Measurements from ENCODE around the gene PDCD7. TPM values are rescaled to one million over a fixed set of nuclear protein-coding genes. Genes with fewer than 3 reads are reported as not detected.
A peak's percentile ranks its signal among the peaks of the same experiment; 100 is the strongest.

Gene PDCD7
- total and polyA plus RNA-seq, 2 of the 13 experiments (the other 11 are each of a cell fraction or from before 2014, with no cell fraction given), result 10.1 to 14.7 TPM

DNA sequence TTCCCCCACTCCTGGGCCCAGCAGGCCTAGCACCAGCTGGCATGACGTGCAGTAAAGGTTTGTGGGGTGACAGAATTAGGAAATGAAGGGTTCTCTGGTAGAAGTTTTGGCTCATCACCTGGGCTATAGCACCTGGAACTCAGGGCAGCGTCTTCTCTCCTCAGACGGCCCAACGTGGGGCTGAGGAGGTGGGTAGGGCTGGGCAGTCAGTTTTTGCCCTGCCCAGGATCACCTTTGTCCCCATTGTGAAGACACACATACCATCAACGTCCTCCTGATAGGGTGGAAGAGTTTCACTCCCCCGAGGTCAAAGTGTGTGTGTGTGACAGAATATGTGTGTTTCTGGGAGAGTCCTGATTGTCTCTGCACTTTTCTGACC lies 45.0 kb downstream of the PDCD7 start (continued):
- TF ChIP-seq, protein P1, sequence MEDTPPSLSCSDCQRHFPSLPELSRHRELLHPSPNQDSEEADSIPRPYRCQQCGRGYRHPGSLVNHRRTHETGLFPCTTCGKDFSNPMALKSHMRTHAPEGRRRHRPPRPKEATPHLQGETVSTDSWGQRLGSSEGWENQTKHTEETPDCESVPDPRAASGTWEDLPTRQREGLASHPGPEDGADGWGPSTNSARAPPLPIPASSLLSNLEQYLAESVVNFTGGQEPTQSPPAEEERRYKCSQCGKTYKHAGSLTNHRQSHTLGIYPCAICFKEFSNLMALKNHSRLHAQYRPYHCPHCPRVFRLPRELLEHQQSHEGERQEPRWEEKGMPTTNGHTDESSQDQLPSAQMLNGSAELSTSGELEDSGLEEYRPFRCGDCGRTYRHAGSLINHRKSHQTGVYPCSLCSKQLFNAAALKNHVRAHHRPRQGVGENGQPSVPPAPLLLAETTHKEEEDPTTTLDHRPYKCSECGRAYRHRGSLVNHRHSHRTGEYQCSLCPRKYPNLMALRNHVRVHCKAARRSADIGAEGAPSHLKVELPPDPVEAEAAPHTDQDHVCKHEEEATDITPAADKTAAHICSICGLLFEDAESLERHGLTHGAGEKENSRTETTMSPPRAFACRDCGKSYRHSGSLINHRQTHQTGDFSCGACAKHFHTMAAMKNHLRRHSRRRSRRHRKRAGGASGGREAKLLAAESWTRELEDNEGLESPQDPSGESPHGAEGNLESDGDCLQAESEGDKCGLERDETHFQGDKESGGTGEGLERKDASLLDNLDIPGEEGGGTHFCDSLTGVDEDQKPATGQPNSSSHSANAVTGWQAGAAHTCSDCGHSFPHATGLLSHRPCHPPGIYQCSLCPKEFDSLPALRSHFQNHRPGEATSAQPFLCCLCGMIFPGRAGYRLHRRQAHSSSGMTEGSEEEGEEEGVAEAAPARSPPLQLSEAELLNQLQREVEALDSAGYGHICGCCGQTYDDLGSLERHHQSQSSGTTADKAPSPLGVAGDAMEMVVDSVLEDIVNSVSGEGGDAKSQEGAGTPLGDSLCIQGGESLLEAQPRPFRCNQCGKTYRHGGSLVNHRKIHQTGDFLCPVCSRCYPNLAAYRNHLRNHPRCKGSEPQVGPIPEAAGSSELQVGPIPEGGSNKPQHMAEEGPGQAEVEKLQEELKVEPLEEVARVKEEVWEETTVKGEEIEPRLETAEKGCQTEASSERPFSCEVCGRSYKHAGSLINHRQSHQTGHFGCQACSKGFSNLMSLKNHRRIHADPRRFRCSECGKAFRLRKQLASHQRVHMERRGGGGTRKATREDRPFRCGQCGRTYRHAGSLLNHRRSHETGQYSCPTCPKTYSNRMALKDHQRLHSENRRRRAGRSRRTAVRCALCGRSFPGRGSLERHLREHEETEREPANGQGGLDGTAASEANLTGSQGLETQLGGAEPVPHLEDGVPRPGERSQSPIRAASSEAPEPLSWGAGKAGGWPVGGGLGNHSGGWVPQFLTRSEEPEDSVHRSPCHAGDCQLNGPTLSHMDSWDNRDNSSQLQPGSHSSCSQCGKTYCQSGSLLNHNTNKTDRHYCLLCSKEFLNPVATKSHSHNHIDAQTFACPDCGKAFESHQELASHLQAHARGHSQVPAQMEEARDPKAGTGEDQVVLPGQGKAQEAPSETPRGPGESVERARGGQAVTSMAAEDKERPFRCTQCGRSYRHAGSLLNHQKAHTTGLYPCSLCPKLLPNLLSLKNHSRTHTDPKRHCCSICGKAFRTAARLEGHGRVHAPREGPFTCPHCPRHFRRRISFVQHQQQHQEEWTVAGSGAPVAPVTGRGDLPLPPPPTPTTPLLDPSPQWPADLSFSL (CRISPR knock-in tag; IDR thresholded peaks at IDR 0.05), result 0 out of 2 replicates have a peak, but pooled peaks have one; percentile 48
- TF ChIP-seq ARHGAP35 (CRISPR knock-in tag; IDR thresholded peaks at IDR 0.05; ENCODE audit: borderline replicate concordance) (no peak), ATRX (CRISPR knock-in tag; IDR thresholded peaks at IDR 0.05; ENCODE audit: borderline replicate concordance) (no peak), MAF1 (CRISPR knock-in tag; IDR thresholded peaks at IDR 0.05; ENCODE audit: borderline replicate concordance) (no peak), ZNF572 (CRISPR knock-in tag; IDR thresholded peaks at IDR 0.05) (no peak), SOX13 (IDR thresholded peaks at IDR 0.05) (no peak), SOX13 (CRISPR knock-in tag; conservative IDR thresholded peaks at IDR 0.05 in 1 of 2, IDR thresholded peaks at IDR 0.05 in 1 of 2) (peak in 1 of 2 experiments; percentile 51; a peak in 2 of 4 replicates), ZNF788 (CRISPR knock-in tag; IDR thresholded peaks at IDR 0.05; ENCODE audit: borderline replicate concordance) (no peak), HNRNPUL1 (IDR thresholded peaks at IDR 0.05; ENCODE audit: low read depth, low read length) (no peak), SP1 (IDR thresholded peaks at IDR 0.05) (no peak), SP1 (CRISPR knock-in tag; IDR thresholded peaks at IDR 0.05) (no peak), ZNF790 (CRISPR knock-in tag; IDR thresholded peaks at IDR 0.05; ENCODE audit: borderline replicate concordance) (no peak)
- TF ChIP-seq, protein P2, sequence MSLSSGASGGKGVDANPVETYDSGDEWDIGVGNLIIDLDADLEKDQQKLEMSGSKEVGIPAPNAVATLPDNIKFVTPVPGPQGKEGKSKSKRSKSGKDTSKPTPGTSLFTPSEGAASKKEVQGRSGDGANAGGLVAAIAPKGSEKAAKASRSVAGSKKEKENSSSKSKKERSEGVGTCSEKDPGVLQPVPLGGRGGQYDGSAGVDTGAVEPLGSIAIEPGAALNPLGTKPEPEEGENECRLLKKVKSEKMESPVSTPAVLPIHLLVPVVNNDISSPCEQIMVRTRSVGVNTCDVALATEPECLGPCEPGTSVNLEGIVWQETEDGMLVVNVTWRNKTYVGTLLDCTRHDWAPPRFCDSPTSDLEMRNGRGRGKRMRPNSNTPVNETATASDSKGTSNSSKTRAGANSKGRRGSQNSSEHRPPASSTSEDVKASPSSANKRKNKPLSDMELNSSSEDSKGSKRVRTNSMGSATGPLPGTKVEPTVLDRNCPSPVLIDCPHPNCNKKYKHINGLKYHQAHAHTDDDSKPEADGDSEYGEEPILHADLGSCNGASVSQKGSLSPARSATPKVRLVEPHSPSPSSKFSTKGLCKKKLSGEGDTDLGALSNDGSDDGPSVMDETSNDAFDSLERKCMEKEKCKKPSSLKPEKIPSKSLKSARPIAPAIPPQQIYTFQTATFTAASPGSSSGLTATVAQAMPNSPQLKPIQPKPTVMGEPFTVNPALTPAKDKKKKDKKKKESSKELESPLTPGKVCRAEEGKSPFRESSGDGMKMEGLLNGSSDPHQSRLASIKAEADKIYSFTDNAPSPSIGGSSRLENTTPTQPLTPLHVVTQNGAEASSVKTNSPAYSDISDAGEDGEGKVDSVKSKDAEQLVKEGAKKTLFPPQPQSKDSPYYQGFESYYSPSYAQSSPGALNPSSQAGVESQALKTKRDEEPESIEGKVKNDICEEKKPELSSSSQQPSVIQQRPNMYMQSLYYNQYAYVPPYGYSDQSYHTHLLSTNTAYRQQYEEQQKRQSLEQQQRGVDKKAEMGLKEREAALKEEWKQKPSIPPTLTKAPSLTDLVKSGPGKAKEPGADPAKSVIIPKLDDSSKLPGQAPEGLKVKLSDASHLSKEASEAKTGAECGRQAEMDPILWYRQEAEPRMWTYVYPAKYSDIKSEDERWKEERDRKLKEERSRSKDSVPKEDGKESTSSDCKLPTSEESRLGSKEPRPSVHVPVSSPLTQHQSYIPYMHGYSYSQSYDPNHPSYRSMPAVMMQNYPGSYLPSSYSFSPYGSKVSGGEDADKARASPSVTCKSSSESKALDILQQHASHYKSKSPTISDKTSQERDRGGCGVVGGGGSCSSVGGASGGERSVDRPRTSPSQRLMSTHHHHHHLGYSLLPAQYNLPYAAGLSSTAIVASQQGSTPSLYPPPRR (CRISPR knock-in tag; IDR thresholded peaks at IDR 0.05; ENCODE audit: borderline replicate concordance), result no peak
- TF ChIP-seq, protein P3, sequence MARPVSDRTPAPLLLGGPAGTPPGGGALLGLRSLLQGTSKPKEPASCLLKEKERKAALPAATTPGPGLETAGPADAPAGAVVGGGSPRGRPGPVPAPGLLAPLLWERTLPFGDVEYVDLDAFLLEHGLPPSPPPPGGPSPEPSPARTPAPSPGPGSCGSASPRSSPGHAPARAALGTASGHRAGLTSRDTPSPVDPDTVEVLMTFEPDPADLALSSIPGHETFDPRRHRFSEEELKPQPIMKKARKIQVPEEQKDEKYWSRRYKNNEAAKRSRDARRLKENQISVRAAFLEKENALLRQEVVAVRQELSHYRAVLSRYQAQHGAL (CRISPR knock-in tag; IDR thresholded peaks at IDR 0.05; ENCODE audit: not compliant biosample characterization), result no peak

Measured in HepG2 (cell line).